HG03575 (cell line): Measurements from ENCODE around the gene CAPN1.

Source experiments
- ATAC-seq: cut with Tn5 transposase; IDR thresholded peaks from one replicate; pipeline ENCODE4 v1.9.1; 2021; ENCODE audit not compliant: unreplicated experiment, insufficient number of reproducible peaks, low FRiP score; ENCODE audit errors: extremely low read depth

Gene CAPN1

GRCh38 chr11:65186701-65187100, 5.0 kb downstream of the CAPN1 start:
- no peak for ATAC-seq

- ATAC-seq, result no peak
Observed at GRCh38 chr11:65187146-65187675, 5.5 kb downstream of the CAPN1 start.

- no peak for ATAC-seq
Observed at GRCh38 chr11:65187971-65188461, 6.3 kb downstream of the CAPN1 start.

GRCh38 chr11:65188486-65188885, 6.8 kb downstream of the CAPN1 start:
- ATAC-seq, result no peak

- no peak for ATAC-seq
Observed at GRCh38 chr11:65189191-65189590, 7.5 kb downstream of the CAPN1 start.

GRCh38 chr11:65194564-65194963, 12.8 kb downstream of the CAPN1 start:
- no peak for ATAC-seq

GRCh38 chr11:65204143-65204542, 22.4 kb downstream of the CAPN1 start:
- ATAC-seq, result no peak

GRCh38 chr11:65204646-65205601, 23.2 kb downstream of the CAPN1 start:
- no peak for ATAC-seq

GRCh38 chr11:65205602-65205967, 23.9 kb downstream of the CAPN1 start:
- no peak for ATAC-seq

- ATAC-seq, result no peak
Observed at GRCh38 chr11:65206441-65206841, 24.7 kb downstream of the CAPN1 start.

GRCh38 chr11:65206901-65207300, 25.2 kb downstream of the CAPN1 start:
- ATAC-seq, result no peak

GRCh38 chr11:65207918-65208784, 26.4 kb downstream of the CAPN1 start:
- ATAC-seq, result no peak

- no peak for ATAC-seq
Observed at GRCh38 chr11:65208785-65209710, 27.3 kb downstream of the CAPN1 start.

GRCh38 chr11:65209711-65210360, 28.1 kb downstream of the CAPN1 start:
- ATAC-seq, result no peak

- ATAC-seq, result no peak
Observed at GRCh38 chr11:65210361-65210731, 28.6 kb downstream of the CAPN1 start.

- no peak for ATAC-seq
Observed at GRCh38 chr11:65210748-65211147, 29.0 kb downstream of the CAPN1 start.

- no peak for ATAC-seq
Observed at GRCh38 chr11:65211293-65212105, 29.8 kb downstream of the CAPN1 start.
